OCI-LY1 (cell line): ENCODE data around the gene COL9A3.

Source experiments
- H2AFZ ChIP-seq: fragments of 200-600 bp; sonication (generic), shearing (Covaris generic); 2 replicates; pipeline ENCODE4 v1.6.0; 2014; ENCODE audit warnings: antibody characterized with exemption, mild to moderate bottlenecking, low read length
- H3F3A ChIP-seq: fragments of 200-600 bp; sonication (generic), shearing (Covaris generic); 2 replicates; pipeline ENCODE4 v1.6.0; 2014; ENCODE audit warnings: mild to moderate bottlenecking, antibody characterized with exemption, low read length, moderate library complexity; ENCODE audit not compliant: insufficient read depth
- H3K27ac ChIP-seq: fragments of 200-600 bp; sonication (generic); 2 replicates; pipeline ENCODE4 v1.5.1; 2014; ENCODE audit warnings: low read length, mixed run types, mild to moderate bottlenecking, low read depth; ENCODE audit not compliant: poor library complexity, severe bottlenecking
- H3K27me3 ChIP-seq: fragments of 200-600 bp; sonication (generic); 2 replicates; pipeline ENCODE4 v1.6.0; 2014; ENCODE audit warnings: antibody characterized with exemption, mild to moderate bottlenecking, low read length, moderate library complexity; ENCODE audit not compliant: insufficient read depth
- H3K36me3 ChIP-seq: fragments of 200-600 bp; sonication (generic); 2 replicates; pipeline ENCODE4 v1.6.1; 2014; ENCODE audit warnings: mild to moderate bottlenecking, antibody characterized with exemption, low read length, moderate library complexity, mixed read lengths; ENCODE audit not compliant: insufficient read depth
- H3K4me1 ChIP-seq: fragments of 200-600 bp; sonication (generic); 2 replicates; pipeline ENCODE4 v1.5.1; 2014; ENCODE audit warnings: mild to moderate bottlenecking, low read length, moderate library complexity; ENCODE audit not compliant: insufficient read depth, severe bottlenecking
- H3K4me2 ChIP-seq: fragments of 200-600 bp; sonication (generic), shearing (Covaris generic); 2 replicates; pipeline ENCODE4 v1.6.1; 2014; ENCODE audit warnings: low read length
- H3K4me3 ChIP-seq: fragments of 200-600 bp; sonication (generic); 2 replicates; pipeline ENCODE4 v1.5.1; 2014; ENCODE audit warnings: low read length, low read depth, mild to moderate bottlenecking, mixed read lengths; ENCODE audit not compliant: poor library complexity, severe bottlenecking
- H3K79me2 ChIP-seq: fragments of 200-600 bp; shearing (Covaris generic); 2 replicates; pipeline ENCODE4 v1.6.1; 2016; ENCODE audit warnings: mixed run types, low read length, mixed read lengths; ENCODE audit not compliant: insufficient read depth
- H3K9ac ChIP-seq: fragments of 200-600 bp; sonication (generic), shearing (Covaris generic); 2 replicates; pipeline ENCODE4 v1.6.1; 2014; ENCODE audit warnings: mild to moderate bottlenecking, low read length, mixed read lengths
- H3K9me2 ChIP-seq: fragments of 200-600 bp; sonication (generic), shearing (Covaris generic); 2 replicates; pipeline ENCODE4 v1.6.1; 2014; ENCODE audit warnings: low read depth, mild to moderate bottlenecking, low read length, mixed read lengths
- H3K9me3 ChIP-seq: fragments of 200-600 bp; shearing (Covaris generic); 2 replicates; pipeline ENCODE4 v1.6.1; 2014; ENCODE audit warnings: low read length, mixed read lengths
- H4K20me1 ChIP-seq: fragments of 200-600 bp; sonication (generic), shearing (Covaris generic); 2 replicates; pipeline ENCODE4 v1.6.0; 2016; ENCODE audit warnings: mild to moderate bottlenecking, low read length; ENCODE audit not compliant: insufficient read depth
- CTCF ChIP-seq: fragments of 200-600 bp; sonication (generic), shearing (Covaris generic); IDR thresholded peaks from 2 replicates; pipeline ENCODE4 v1.5.1; 2017; ENCODE audit warnings: mild to moderate bottlenecking, antibody characterized with exemption, low read length, moderate library complexity, mixed read lengths
- EZH2 ChIP-seq: fragments of 200-600 bp; sonication (generic), shearing (Covaris generic); IDR thresholded peaks from 2 replicates; pipeline ENCODE4 v1.8.0; 2017; ENCODE audit warnings: borderline replicate concordance, mixed run types, mild to moderate bottlenecking, antibody characterized with exemption, low read length, moderate library complexity, mixed read lengths

The COL9A3 gene

GRCh38 chr20:62818592-62819493 is 2.0 kb downstream of the COL9A3 start:
- no peaks in the 10 kb centered on the region for H3K79me2 ChIP-seq
- peaks cover 4% of the 10 kb centered on the region for H3K36me3 ChIP-seq
- no peaks in the 10 kb centered on the region for H4K20me1 ChIP-seq
- no peaks in the 10 kb centered on the region for H3K9me2 ChIP-seq
- H3K4me3 ChIP-seq, result no peak overlapping the region
- no peak overlapping the region for H3K27ac ChIP-seq
- H3K9me3 ChIP-seq, result no peaks in the 10 kb centered on the region
- H3K4me1 ChIP-seq, result no peaks in the 10 kb centered on the region
- no peak overlapping the region for H3K4me2 ChIP-seq
- no peak overlapping the region for H3K9ac ChIP-seq
- H3F3A ChIP-seq, result no peaks in the 10 kb centered on the region
- H3K27me3 ChIP-seq, result no peaks in the 10 kb centered on the region; the same call in 1 of the 2 replicates
- no peak overlapping the region for H2AFZ ChIP-seq
- no peak for TF ChIP-seq CTCF

DNA sequence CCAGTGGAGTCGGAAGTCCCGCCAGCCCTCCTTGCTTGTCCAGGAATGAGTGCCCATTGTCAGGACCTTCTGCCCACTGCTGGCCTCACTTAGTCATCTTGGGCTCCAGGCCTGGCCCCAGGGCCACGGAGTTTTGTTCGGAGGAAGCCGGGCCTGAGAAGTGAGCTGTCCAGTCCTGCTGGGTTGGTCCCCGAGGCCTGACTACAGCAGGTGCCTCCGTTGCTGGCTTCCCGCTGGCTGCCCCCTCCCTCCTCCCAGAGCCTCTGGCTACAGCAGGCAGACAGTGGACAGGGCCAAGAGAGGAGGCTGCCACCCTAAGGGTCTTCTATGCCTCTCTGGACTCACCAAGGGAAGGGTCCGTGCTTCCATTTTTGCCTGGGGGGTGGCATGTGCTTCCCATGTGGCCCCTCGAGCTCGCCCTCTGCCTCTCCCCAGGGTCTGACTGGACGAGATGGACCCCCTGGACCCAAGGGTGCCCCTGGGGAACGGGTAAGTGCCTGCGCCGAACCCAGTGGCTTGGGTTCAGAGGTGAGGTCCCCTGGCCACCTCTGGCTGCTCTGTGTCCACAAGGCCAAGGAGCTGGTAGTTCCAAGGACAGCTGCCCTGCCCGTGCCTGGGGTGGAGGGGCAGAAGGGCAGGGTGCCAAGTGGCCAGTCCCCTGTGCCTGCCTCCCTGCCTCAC is 2.8 kb downstream of the COL9A3 start:
- H3K4me1 ChIP-seq, result peaks cover 4% of the 10 kb centered on the region
- no peaks in the 10 kb centered on the region for H3K36me3 ChIP-seq
- no peaks in the 10 kb centered on the region; the same call in 1 of the 2 replicates for H3K27me3 ChIP-seq
- H3K9me2 ChIP-seq, result no peaks in the 10 kb centered on the region
- no peaks in the 10 kb centered on the region for H4K20me1 ChIP-seq
- no peaks in the 10 kb centered on the region for H3K79me2 ChIP-seq
- no peak overlapping the region for H2AFZ ChIP-seq
- no peaks in the 10 kb centered on the region for H3F3A ChIP-seq
- H3K9me3 ChIP-seq, result no peaks in the 10 kb centered on the region
- no peak overlapping the region for H3K27ac ChIP-seq
- H3K4me2 ChIP-seq, result no peak overlapping the region
- no peak overlapping the region for H3K4me3 ChIP-seq
- no peak overlapping the region for H3K9ac ChIP-seq
- no peak for TF ChIP-seq CTCF
- no peak for TF ChIP-seq EZH2

GRCh38 chr20:62820208-62820961 is 3.5 kb downstream of the COL9A3 start:
- Histone ChIP-seq H3F3A (no peaks in the 10 kb centered on the region), H3K9me2 (no peaks in the 10 kb centered on the region), H3K4me2 (no peak overlapping the region), H3K36me3 (no peaks in the 10 kb centered on the region), H3K79me2 (no peaks in the 10 kb centered on the region), H3K9ac (no peak overlapping the region), H2AFZ (no peak overlapping the region), H3K4me1 (peaks cover 10% of the 10 kb centered on the region), H3K27ac (no peak overlapping the region), H4K20me1 (no peaks in the 10 kb centered on the region), H3K9me3 (no peaks in the 10 kb centered on the region), H3K27me3 (no peaks in the 10 kb centered on the region; the same call in 1 of the 2 replicates), H3K4me3 (no peak overlapping the region)
- TF ChIP-seq CTCF, result no peak
- no peak for TF ChIP-seq EZH2
